ENCODE data around the gene ACVR1. TPM values are rescaled to one million over a fixed set of nuclear protein-coding genes. Genes with fewer than 3 reads are reported as not detected.

ACVR1 gene
- total RNA-seq, 2 donors from 2014 or later, result 34.5 to 36.8 TPM

DNA sequence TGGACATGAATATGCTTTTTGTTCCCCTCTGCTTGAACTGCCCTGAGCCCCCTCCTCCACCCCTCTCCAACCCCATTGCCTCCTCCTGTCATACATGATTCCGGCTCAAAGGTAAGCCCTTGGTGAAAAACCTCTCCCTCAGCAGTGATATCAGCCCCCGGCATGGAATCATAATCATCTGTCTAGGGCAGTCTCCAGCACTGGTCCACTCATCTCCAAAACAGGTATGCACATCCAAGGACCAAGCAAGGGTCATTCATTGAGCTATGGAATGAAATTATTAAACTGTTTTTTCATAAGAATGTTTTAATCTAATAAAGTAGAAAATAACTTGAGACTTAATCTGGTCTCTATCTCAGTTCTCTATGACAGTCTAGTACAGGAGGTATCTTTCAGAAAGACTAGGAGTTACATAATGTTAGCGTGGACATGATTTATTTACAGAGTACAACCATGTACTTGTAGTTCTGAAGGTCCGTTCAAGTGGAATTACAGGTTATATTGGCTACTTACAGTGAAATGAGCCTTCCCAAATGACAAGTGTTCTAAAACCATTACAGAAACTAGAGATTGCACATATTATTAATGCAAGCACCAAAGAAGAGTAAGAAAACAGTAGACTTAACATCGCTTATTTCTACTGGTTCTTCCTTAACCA is 75.2 kb downstream of the ACVR1 start:
- Histone ChIP-seq H3K9me3 (no peaks in the 10 kb centered on the region), H3K4me3 (no peak overlapping the region), H3K4me1 (peaks cover 0 to 10% of the 10 kb centered on the region in 2 donors), H3K36me3 (peaks cover 15% of the 10 kb centered on the region), H3K27ac (no peak overlapping the region), H3K27me3 (no peaks in the 10 kb centered on the region)
- no peak for DNase-seq (ENCODE audit: low spot score)
- TF ChIP-seq, protein P1, sequence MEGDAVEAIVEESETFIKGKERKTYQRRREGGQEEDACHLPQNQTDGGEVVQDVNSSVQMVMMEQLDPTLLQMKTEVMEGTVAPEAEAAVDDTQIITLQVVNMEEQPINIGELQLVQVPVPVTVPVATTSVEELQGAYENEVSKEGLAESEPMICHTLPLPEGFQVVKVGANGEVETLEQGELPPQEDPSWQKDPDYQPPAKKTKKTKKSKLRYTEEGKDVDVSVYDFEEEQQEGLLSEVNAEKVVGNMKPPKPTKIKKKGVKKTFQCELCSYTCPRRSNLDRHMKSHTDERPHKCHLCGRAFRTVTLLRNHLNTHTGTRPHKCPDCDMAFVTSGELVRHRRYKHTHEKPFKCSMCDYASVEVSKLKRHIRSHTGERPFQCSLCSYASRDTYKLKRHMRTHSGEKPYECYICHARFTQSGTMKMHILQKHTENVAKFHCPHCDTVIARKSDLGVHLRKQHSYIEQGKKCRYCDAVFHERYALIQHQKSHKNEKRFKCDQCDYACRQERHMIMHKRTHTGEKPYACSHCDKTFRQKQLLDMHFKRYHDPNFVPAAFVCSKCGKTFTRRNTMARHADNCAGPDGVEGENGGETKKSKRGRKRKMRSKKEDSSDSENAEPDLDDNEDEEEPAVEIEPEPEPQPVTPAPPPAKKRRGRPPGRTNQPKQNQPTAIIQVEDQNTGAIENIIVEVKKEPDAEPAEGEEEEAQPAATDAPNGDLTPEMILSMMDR (IDR thresholded peaks at IDR 0.05), result no peak

DNA sequence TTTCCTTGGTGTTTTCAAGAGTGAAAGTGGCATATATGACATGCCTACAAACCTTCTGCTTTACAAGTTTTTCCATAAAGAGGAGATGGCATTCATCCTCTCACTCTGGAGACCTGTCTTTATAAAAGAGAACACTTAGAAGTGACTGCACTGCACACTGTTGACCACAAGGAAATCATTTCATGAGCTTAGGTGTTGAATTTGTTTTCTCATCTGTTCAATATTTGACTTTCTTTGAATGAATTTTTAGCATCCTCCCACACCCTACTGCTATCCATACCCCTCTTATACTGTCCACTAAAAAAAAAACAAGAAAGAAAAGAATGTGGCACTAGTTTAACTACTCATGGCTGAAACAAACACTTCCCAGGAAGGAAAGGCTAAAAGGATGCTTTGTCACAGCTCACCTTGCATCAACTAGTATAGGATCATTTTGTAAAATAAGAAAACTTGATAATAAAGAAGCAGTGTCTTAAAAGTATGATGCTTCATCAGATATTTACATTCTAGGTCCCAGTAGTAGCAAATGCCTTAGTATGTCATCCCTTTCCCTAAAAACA is 83.0 kb downstream of the ACVR1 start:
- Histone ChIP-seq H3K4me1 (peaks cover 0 to 44% of the 10 kb centered on the region in 2 donors), H3K36me3 (peaks cover 5% of the 10 kb centered on the region), H3K4me3 (no peak overlapping the region), H3K27ac (peak overlapping the region in 1 of 2 donors; percentile 24), H3K27me3 (no peaks in the 10 kb centered on the region), H3K9me3 (no peaks in the 10 kb centered on the region)
- TF ChIP-seq, protein P1 (IDR thresholded peaks at IDR 0.05), result peak in 1 of 2 donors; percentile 39
- DNase-seq (ENCODE audit: low spot score), result no peak

GRCh38 chr2:157792335-157793052 is 83.6 kb downstream of the ACVR1 start:
- DNase-seq (ENCODE audit: low spot score), result no peak
- TF ChIP-seq, protein P1 (IDR thresholded peaks at IDR 0.05), result no peak
- Histone ChIP-seq H3K27ac (peak overlapping the region; percentile 24 to 26), H3K36me3 (no peaks in the 10 kb centered on the region), H3K4me1 (peaks cover 0 to 50% of the 10 kb centered on the region in 2 donors), H3K27me3 (no peaks in the 10 kb centered on the region), H3K4me3 (no peak overlapping the region), H3K9me3 (no peaks in the 10 kb centered on the region)

- H3K4me3 ChIP-seq, result no peak overlapping the region
- peak overlapping the region; percentile 61 to 85 for H3K27ac ChIP-seq
- TF ChIP-seq, protein P1 (IDR thresholded peaks at IDR 0.05), result no peak
- DNase-seq (ENCODE audit: low spot score), result no peak
- no peaks in the 10 kb centered on the region for H3K36me3 ChIP-seq
- H3K27me3 ChIP-seq, result no peaks in the 10 kb centered on the region
- no peaks in the 10 kb centered on the region for H3K9me3 ChIP-seq
- H3K4me1 ChIP-seq, result peaks cover 0 to 67% of the 10 kb centered on the region in 2 donors
These were observed 85.3 kb downstream of the ACVR1 start for GRCh38 chr2:157790780-157791179.

DNA sequence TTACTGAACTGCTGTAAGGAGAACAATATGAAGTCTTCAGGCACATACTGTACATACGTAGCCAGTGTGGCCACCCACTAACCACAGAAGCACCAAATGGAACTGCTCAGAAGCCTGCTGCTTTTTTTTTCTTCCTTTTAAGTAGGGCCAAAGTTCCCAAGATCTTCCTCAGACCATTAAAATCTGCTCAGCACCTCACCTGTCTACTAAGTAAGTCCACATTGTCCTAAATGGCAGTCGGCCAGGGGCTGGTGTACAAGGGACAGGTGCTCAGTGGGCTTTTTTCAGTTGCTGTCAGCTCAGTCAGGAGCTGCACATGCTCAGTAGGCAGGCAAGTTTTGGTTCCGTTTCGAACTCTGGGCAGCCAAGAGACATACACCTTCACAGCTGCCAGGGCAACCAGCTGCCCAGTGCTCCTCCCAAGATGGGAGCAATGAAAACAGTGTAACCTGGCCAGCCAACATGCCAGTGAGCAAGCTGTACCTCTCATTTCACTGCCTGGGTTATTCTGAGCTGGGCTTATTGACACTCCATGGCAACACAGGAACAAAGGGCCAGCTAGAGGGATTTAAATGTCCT is 86.1 kb downstream of the ACVR1 start:
- TF ChIP-seq, protein P1 (IDR thresholded peaks at IDR 0.05), result no peak
- no peaks in the 10 kb centered on the region for H3K27me3 ChIP-seq
- no peaks in the 10 kb centered on the region for H3K9me3 ChIP-seq
- no peaks in the 10 kb centered on the region for H3K36me3 ChIP-seq
- peak overlapping the region; percentile 61 to 85 for H3K27ac ChIP-seq
- DNase-seq (ENCODE audit: low spot score), result peak; percentile 66
- H3K4me3 ChIP-seq, result no peak overlapping the region
- H3K4me1 ChIP-seq, result peaks cover 0 to 75% of the 10 kb centered on the region in 2 donors
